Measurements from ENCODE around the gene GLYATL2.

DNA sequence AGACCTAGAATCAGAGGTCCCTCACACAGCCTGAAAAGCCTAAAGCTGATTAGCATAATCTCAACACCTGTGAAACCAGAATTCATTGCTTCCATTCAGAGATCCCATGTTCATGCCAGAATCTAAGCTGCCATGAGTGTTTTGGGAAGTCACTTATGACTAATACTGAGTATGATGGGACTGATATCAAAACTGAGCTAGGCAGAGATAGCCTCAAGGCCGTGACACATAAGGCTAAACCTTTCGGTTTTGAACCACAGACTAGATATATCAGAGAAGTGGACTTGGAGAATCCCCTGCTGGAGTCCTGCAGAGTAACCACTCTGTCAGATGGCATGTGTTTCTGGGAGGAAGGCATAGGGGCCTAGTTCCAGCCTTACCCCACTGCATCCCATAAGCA is 23.1 kb upstream of the GLYATL2 start:
- TF ChIP-seq POLR2AphosphoS5 (IDR thresholded peaks at IDR 0.05) (no peak), POLR2A (IDR thresholded peaks at IDR 0.05) (no peak)
- TF ChIP-seq, protein P1, sequence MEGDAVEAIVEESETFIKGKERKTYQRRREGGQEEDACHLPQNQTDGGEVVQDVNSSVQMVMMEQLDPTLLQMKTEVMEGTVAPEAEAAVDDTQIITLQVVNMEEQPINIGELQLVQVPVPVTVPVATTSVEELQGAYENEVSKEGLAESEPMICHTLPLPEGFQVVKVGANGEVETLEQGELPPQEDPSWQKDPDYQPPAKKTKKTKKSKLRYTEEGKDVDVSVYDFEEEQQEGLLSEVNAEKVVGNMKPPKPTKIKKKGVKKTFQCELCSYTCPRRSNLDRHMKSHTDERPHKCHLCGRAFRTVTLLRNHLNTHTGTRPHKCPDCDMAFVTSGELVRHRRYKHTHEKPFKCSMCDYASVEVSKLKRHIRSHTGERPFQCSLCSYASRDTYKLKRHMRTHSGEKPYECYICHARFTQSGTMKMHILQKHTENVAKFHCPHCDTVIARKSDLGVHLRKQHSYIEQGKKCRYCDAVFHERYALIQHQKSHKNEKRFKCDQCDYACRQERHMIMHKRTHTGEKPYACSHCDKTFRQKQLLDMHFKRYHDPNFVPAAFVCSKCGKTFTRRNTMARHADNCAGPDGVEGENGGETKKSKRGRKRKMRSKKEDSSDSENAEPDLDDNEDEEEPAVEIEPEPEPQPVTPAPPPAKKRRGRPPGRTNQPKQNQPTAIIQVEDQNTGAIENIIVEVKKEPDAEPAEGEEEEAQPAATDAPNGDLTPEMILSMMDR (IDR thresholded peaks at IDR 0.05 in 8 of 11, conservative IDR thresholded peaks at IDR 0.05 in 3 of 11) = no peak

Measured in spleen (tissue), 7 donors.